Brain microvascular endothelial cell (primary cell): Measurements from ENCODE around the gene TMPRSS9.

Experiments
- DNase-seq: peaks from one replicate; pipeline ENCODE4 v3.0.0-alpha.2; 2020
- H3K27ac ChIP-seq: fragments of 250-450 bp; sonication (Bioruptor Pico); 2 replicates; pipeline ENCODE4 v1.5.1; 2020; ENCODE audit warnings: mild to moderate bottlenecking, moderate library complexity
- H3K27me3 ChIP-seq: fragments of 250-450 bp; sonication (Bioruptor Pico); replicated peaks from 2 replicates; pipeline ENCODE4 v1.5.1; 2020; ENCODE audit warnings: mild to moderate bottlenecking
- H3K36me3 ChIP-seq: fragments of 250-450 bp; sonication (Bioruptor Pico); replicated peaks from 2 replicates; pipeline ENCODE4 v1.5.1; 2020; ENCODE audit warnings: mild to moderate bottlenecking
- H3K4me3 ChIP-seq: 2 replicates; pipeline ENCODE4 v1.5.1; 2011; ENCODE audit warnings: low read depth, mild to moderate bottlenecking, control low read depth, low read length, moderate library complexity
- in situ Hi-C: cut with HindIII; loops from 2 replicates; pipeline ENCODE4 v1.10.0; 2017; ENCODE audit warnings: low sequenced_read_pairs, low pct_ligation_motif_present
- TF ChIP-seq, protein P1 (sequence below): IDR thresholded peaks from 2 replicates; pipeline ENCODE4 v1.5.1; 2011; ENCODE audit warnings: low read depth, mild to moderate bottlenecking, moderate library complexity, low read length, control low read depth, inconsistent platforms; ENCODE audit errors: missing control alignments

The TMPRSS9 gene

GRCh38 chr19:2428321-2428690 lies 68.2 kb downstream of the TMPRSS9 start:
- Histone ChIP-seq H3K27ac (no peak overlapping the region), H3K4me3 (peak overlapping the region; percentile 86), H3K27me3 (no peaks in the 10 kb centered on the region), H3K36me3 (peaks cover 21% of the 10 kb centered on the region)
- peak; percentile 2 for DNase-seq
- in situ Hi-C loops: no loop called here
- TF ChIP-seq, protein P1, sequence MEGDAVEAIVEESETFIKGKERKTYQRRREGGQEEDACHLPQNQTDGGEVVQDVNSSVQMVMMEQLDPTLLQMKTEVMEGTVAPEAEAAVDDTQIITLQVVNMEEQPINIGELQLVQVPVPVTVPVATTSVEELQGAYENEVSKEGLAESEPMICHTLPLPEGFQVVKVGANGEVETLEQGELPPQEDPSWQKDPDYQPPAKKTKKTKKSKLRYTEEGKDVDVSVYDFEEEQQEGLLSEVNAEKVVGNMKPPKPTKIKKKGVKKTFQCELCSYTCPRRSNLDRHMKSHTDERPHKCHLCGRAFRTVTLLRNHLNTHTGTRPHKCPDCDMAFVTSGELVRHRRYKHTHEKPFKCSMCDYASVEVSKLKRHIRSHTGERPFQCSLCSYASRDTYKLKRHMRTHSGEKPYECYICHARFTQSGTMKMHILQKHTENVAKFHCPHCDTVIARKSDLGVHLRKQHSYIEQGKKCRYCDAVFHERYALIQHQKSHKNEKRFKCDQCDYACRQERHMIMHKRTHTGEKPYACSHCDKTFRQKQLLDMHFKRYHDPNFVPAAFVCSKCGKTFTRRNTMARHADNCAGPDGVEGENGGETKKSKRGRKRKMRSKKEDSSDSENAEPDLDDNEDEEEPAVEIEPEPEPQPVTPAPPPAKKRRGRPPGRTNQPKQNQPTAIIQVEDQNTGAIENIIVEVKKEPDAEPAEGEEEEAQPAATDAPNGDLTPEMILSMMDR: peak; percentile 20

GRCh38 chr19:2428756-2429711 lies 69.0 kb downstream of the TMPRSS9 start:
- in situ Hi-C loops: no loop called here
- DNase-seq: no peak

GRCh38 chr19:2429917-2430535 lies 70.0 kb downstream of the TMPRSS9 start:
- Histone ChIP-seq H3K36me3 (peaks cover 26% of the 10 kb centered on the region), H3K27ac (no peak overlapping the region), H3K27me3 (no peaks in the 10 kb centered on the region), H3K4me3 (no peak overlapping the region)
- in situ Hi-C loops: no loop called here
- no peak for DNase-seq
- TF ChIP-seq, protein P1: no peak

More at GRCh38 chr19:2428756-2429711, 69.0 kb downstream of the TMPRSS9 start:
- no peaks in the 10 kb centered on the region for H3K27me3 ChIP-seq
- no peak overlapping the region for H3K4me3 ChIP-seq
- H3K36me3 ChIP-seq: peaks cover 18% of the 10 kb centered on the region
- TF ChIP-seq, protein P1: no peak
- H3K27ac ChIP-seq: no peak overlapping the region

- in situ Hi-C loops: no loop called here
- H3K27me3 ChIP-seq: no peaks in the 10 kb centered on the region
- H3K4me3 ChIP-seq: no peak overlapping the region
- DNase-seq: no peak
- H3K36me3 ChIP-seq: peaks cover 27% of the 10 kb centered on the region
- TF ChIP-seq, protein P1: no peak
- no peak overlapping the region for H3K27ac ChIP-seq
Measured at GRCh38 chr19:2431318-2432055, 71.4 kb downstream of the TMPRSS9 start.

- in situ Hi-C loops: no loop called here
- Histone ChIP-seq H3K27me3 (no peaks in the 10 kb centered on the region), H3K36me3 (peaks cover 34% of the 10 kb centered on the region)
Measured at GRCh38 chr19:2432131-2432848, 72.2 kb downstream of the TMPRSS9 start.

More at GRCh38 chr19:2432131-2432848, 72.2 kb downstream of the TMPRSS9 start:
- no peak overlapping the region for H3K27ac ChIP-seq
- DNase-seq: no peak
- H3K4me3 ChIP-seq: no peak overlapping the region
- TF ChIP-seq, protein P1: no peak
